Measurements from ENCODE around the gene CACNA1H.
"Not testable (repeated sequence)": the region's sequence is repeated elsewhere in the genome, so short reads cannot be mapped to it uniquely, and the experiment has no call there.

The CACNA1H gene

DNA sequence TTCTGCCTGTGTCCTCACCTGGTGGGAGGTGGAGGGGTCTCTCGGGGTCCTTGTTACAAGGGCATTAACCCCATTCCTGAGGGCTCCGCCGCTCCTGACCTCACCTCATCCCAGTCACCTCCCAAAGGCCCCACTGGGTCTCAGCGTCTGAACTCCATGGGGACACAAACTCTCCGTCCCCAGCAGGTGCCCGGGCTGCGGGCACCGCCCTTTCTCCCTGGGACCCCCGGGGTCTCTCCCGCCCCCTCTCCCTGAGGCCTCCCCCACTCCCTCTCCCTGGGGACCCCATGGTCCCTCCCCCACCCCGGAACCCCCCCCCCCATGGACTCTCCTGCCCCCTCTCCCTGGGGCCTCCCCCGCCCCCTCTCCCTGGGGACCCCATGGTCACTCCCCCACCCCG is 24.8 kb downstream of the CACNA1H start:
- Histone ChIP-seq H3K36me3 (ENCODE audit: control insufficient read depth, insufficient read depth, low read length) (no peaks in the 10 kb centered on the region), H3K27me3 (ENCODE audit: control insufficient read depth, insufficient read depth, low read length) (peaks cover 3% of the 10 kb centered on the region; the same call in 1 of the 2 replicates), H3K4me1 (ENCODE audit: control insufficient read depth, insufficient read depth, low read length) (peaks cover 5% of the 10 kb centered on the region; the same call in 1 of the 2 replicates)

GRCh38 chr16:1178295-1178910 is 25.5 kb downstream of the CACNA1H start:
- H3K4me1 ChIP-seq (ENCODE audit: control insufficient read depth, insufficient read depth, low read length), result peaks cover 5% of the 10 kb centered on the region; the same call in 1 of the 2 replicates
- H3K9me3 ChIP-seq (ENCODE audit: control insufficient read depth, insufficient read depth, low read depth, low read length), result no peaks in the 10 kb centered on the region
- peaks cover 6% of the 10 kb centered on the region; the same call in 1 of the 2 replicates for H3K27me3 ChIP-seq (ENCODE audit: control insufficient read depth, insufficient read depth, low read length)
- H3K27ac ChIP-seq (ENCODE audit: low read depth, low read length), result no peak overlapping the region
- no peak overlapping the region for H3K4me3 ChIP-seq (ENCODE audit: low read depth, low read length)
- H3K9ac ChIP-seq (ENCODE audit: low read length), result no peak overlapping the region
- no peaks in the 10 kb centered on the region for H3K36me3 ChIP-seq (ENCODE audit: control insufficient read depth, insufficient read depth, low read length)

More for the DNA sequence above, 24.8 kb downstream of the CACNA1H start:
- H3K9ac ChIP-seq (ENCODE audit: low read length), result no peak overlapping the region
- no peak overlapping the region for H3K27ac ChIP-seq (ENCODE audit: low read depth, low read length)
- no peaks in the 10 kb centered on the region for H3K9me3 ChIP-seq (ENCODE audit: control insufficient read depth, insufficient read depth, low read depth, low read length)
- no peak overlapping the region for H3K4me3 ChIP-seq (ENCODE audit: low read depth, low read length)

DNA sequence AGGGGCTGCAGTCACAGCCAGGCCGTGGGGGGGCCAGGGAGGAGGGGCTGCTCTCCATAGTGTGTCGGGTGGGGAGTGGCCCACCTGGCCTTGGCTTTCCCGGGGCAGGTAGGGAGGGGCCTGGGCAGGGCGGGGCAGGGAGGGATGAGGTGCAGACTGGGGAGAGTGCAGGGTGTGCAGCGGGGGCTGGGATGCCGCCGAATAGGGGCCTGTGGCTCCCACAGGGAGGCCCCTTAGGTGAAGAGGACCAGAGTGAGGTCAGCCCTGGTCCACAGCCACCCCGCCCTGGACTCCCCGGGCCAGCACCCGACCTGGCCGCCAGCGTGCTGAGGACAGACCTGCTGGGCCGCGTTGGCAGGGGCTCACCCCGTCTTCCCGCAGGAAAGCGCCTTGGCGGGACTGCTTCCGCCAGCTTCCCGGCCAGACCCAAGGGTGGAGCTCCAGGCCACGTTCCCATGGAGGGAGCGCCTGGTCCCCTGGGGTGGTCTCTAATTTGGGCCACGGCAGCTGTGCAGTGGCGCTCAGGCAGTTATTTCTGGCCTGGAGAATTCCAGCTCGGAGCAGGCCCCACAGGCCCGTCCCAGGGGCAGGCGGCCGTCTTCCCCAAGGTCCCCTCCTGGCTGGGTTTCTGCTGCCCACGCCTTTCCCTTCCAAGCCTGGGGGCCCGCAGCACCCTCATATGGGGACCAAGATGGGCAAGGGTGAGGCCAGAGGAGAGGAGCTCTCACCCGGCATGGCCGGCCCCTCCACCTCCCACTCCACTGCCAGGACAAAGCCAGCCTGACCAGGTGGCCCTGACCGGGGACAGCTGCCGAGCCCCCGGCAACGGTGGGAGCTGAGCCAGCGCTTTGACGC is 27.9 kb downstream of the CACNA1H start:
- H3K27ac ChIP-seq (ENCODE audit: low read depth, low read length), result no peak overlapping the region
- H3K36me3 ChIP-seq (ENCODE audit: control insufficient read depth, insufficient read depth, low read length), result no peaks in the 10 kb centered on the region
- H3K4me3 ChIP-seq (ENCODE audit: low read depth, low read length), result no peak overlapping the region
- no peak overlapping the region for H3K9ac ChIP-seq (ENCODE audit: low read length)
- peaks cover 9% of the 10 kb centered on the region; the same call in 1 of the 2 replicates for H3K27me3 ChIP-seq (ENCODE audit: control insufficient read depth, insufficient read depth, low read length)
- peaks cover 5% of the 10 kb centered on the region; the same call in 1 of the 2 replicates for H3K4me1 ChIP-seq (ENCODE audit: control insufficient read depth, insufficient read depth, low read length)
- no peaks in the 10 kb centered on the region for H3K9me3 ChIP-seq (ENCODE audit: control insufficient read depth, insufficient read depth, low read depth, low read length)

GRCh38 chr16:1181404-1182315 is 28.8 kb downstream of the CACNA1H start:
- Histone ChIP-seq H3K4me1 (ENCODE audit: control insufficient read depth, insufficient read depth, low read length) (peaks cover 5% of the 10 kb centered on the region; the same call in 1 of the 2 replicates), H3K9ac (ENCODE audit: low read length) (no peak overlapping the region), H3K27ac (ENCODE audit: low read depth, low read length) (no peak overlapping the region), H3K4me3 (ENCODE audit: low read depth, low read length) (no peak overlapping the region), H3K36me3 (ENCODE audit: control insufficient read depth, insufficient read depth, low read length) (peaks cover 5% of the 10 kb centered on the region; the same call in 1 of the 2 replicates), H3K9me3 (ENCODE audit: control insufficient read depth, insufficient read depth, low read depth, low read length) (no peaks in the 10 kb centered on the region), H3K27me3 (ENCODE audit: control insufficient read depth, insufficient read depth, low read length) (peaks cover 9% of the 10 kb centered on the region; the same call in 1 of the 2 replicates)

DNA sequence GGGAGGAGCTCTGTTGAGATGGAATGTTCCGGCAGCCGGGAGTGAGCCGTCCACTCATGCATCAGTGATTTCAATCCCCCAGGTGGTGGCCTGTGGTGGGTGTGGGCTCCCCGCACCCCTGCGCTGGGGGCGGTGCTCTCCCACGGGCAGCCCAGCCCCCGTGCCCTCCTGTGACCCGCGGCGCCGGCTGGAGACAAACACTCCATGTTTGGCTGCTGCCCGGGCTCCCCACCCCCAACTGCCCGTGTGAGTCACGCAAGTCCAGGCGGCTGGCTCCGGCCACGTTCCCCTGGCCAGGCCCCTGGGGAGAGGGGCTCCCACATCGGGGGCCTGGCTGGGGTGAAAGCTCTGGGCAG is 29.4 kb downstream of the CACNA1H start:
- Histone ChIP-seq H3K9ac (ENCODE audit: low read length) (no peak overlapping the region), H3K27me3 (ENCODE audit: control insufficient read depth, insufficient read depth, low read length) (peaks cover 9% of the 10 kb centered on the region; the same call in 1 of the 2 replicates), H3K4me1 (ENCODE audit: control insufficient read depth, insufficient read depth, low read length) (peaks cover 5% of the 10 kb centered on the region; the same call in 1 of the 2 replicates), H3K4me3 (ENCODE audit: low read depth, low read length) (no peak overlapping the region), H3K36me3 (ENCODE audit: control insufficient read depth, insufficient read depth, low read length) (peaks cover 5% of the 10 kb centered on the region; the same call in 1 of the 2 replicates), H3K27ac (ENCODE audit: low read depth, low read length) (no peak overlapping the region), H3K9me3 (ENCODE audit: control insufficient read depth, insufficient read depth, low read depth, low read length) (no peaks in the 10 kb centered on the region)

DNA sequence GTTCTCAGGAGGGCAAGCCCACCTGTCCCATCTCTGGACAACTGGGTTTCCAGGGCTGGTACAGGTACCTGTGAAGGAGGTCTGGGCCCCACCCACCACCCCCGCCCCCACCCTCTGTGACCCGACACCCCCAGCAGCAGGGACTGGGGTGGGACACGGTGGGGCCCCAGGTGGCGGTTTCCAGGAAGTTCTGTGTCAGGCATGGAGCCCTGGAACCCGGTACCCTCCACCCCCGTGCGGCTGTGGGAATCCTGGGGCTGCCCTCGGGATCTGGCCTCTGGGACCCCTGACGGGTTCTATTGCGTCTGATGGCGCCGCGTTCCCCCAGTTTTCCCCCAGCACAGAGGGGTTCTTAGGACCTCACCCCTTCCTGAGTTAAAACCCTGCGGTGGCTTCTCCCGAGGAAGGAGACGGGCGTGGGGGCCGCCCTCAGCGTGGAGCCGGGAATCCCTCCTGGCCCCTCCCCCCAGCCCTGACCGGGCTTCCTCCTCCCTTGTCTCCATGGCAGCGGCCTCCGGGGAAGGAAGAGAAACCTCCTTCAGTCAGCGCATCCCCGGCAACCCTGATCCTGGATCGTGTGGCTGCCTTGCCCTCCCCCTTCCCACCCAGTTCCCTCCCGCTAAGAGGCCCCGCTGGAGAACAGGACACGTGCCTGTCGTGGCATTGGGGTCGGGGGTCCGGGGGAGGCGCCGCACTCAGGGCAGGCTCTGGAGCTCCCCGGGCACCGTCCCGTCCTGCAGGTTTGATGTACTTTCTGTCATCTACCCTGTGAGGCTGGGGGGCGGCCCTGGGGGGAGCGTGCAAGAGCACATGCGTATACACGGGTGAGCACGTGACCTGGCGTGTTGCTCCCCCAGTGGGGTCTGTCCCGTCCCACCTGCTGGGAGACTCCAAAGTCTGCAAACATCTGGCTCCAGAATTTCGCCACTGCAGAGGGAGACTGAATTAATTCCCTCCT is 30.3 kb downstream of the CACNA1H start:
- peaks cover 9% of the 10 kb centered on the region; the same call in 1 of the 2 replicates for H3K27me3 ChIP-seq (ENCODE audit: control insufficient read depth, insufficient read depth, low read length)
- H3K27ac ChIP-seq (ENCODE audit: low read depth, low read length), result no peak overlapping the region
- H3K36me3 ChIP-seq (ENCODE audit: control insufficient read depth, insufficient read depth, low read length), result peaks cover 5% of the 10 kb centered on the region; the same call in 1 of the 2 replicates
- H3K4me1 ChIP-seq (ENCODE audit: control insufficient read depth, insufficient read depth, low read length), result peaks cover 5% of the 10 kb centered on the region; the same call in 1 of the 2 replicates
- H3K4me3 ChIP-seq (ENCODE audit: low read depth, low read length), result no peak overlapping the region; the same call in 1 of the 2 replicates
- no peaks in the 10 kb centered on the region for H3K9me3 ChIP-seq (ENCODE audit: control insufficient read depth, insufficient read depth, low read depth, low read length)
- H3K9ac ChIP-seq (ENCODE audit: low read length), result no peak overlapping the region

DNA sequence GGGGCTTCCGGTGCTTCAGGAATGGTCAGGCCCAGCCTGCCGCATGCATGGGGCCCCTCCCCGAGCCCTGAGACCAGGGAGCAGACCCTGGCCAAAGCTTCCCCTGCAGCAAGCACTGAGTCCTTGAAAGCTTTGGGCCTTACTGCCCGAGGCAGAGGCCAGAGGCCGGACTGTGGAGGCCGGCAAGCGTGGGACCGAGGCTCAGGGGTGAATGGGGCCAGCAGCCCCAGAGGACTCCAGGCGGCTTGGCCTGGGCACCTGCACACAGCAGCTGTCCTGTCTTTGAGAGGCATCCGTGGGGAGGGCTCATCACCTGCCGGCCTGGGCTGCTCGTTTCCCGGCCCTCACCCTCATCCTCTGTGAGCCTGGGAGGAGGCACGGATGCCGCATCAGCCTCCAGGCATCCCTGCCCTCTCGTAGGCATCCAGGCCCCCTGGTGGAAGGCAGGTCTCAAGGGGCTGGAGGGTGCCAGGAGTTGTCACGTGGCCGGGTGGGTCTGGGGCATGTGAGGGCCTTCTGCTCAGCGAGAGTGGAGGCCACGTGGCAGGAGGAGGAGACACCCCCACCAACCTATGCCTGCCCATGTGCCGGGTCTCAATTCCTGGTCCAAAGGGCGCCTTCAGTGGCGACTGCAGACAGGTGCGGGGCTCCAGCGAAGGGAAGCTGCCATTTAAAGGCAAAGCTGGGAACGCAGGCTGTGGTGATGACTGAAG is 31.4 kb downstream of the CACNA1H start:
- Histone ChIP-seq H3K4me3 (ENCODE audit: low read depth, low read length) (no peak overlapping the region), H3K27ac (ENCODE audit: low read depth, low read length) (no peak overlapping the region), H3K9ac (ENCODE audit: low read length) (no peak overlapping the region), H3K27me3 (ENCODE audit: control insufficient read depth, insufficient read depth, low read length) (peaks cover 9% of the 10 kb centered on the region; the same call in 1 of the 2 replicates), H3K9me3 (ENCODE audit: control insufficient read depth, insufficient read depth, low read depth, low read length) (no peaks in the 10 kb centered on the region), H3K4me1 (ENCODE audit: control insufficient read depth, insufficient read depth, low read length) (peaks cover 5% of the 10 kb centered on the region; the same call in 1 of the 2 replicates), H3K36me3 (ENCODE audit: control insufficient read depth, insufficient read depth, low read length) (peaks cover 5% of the 10 kb centered on the region; the same call in 1 of the 2 replicates)

DNA sequence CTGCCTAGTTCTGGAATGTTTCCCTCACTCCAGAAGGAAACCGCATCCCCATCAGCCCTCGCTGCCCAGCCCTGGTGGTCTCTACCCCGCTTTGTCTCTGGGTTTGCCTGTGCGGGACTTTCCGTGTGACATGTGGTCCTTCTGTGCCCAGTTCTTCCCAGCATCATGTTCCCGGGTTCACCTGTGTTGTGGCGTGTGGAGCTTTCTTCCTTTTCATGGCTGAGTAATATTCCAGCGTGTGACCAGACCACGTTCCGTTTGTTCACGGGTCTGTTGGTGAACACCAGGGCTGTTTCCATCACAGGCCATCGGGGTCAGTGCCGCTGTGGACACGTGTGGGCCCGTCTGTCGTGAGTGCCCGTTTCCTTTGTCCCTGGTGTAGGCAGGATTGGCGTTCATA is 32.1 kb downstream of the CACNA1H start:
- Histone ChIP-seq H3K4me1 (ENCODE audit: control insufficient read depth, insufficient read depth, low read length) (peaks cover 5% of the 10 kb centered on the region; the same call in 1 of the 2 replicates), H3K36me3 (ENCODE audit: control insufficient read depth, insufficient read depth, low read length) (peaks cover 5% of the 10 kb centered on the region; the same call in 1 of the 2 replicates), H3K9me3 (ENCODE audit: control insufficient read depth, insufficient read depth, low read depth, low read length) (no peaks in the 10 kb centered on the region), H3K9ac (ENCODE audit: low read length) (no peak overlapping the region), H3K4me3 (ENCODE audit: low read depth, low read length) (no peak overlapping the region), H3K27me3 (ENCODE audit: control insufficient read depth, insufficient read depth, low read length) (peaks cover 9% of the 10 kb centered on the region; the same call in 1 of the 2 replicates), H3K27ac (ENCODE audit: low read depth, low read length) (no peak overlapping the region)

DNA sequence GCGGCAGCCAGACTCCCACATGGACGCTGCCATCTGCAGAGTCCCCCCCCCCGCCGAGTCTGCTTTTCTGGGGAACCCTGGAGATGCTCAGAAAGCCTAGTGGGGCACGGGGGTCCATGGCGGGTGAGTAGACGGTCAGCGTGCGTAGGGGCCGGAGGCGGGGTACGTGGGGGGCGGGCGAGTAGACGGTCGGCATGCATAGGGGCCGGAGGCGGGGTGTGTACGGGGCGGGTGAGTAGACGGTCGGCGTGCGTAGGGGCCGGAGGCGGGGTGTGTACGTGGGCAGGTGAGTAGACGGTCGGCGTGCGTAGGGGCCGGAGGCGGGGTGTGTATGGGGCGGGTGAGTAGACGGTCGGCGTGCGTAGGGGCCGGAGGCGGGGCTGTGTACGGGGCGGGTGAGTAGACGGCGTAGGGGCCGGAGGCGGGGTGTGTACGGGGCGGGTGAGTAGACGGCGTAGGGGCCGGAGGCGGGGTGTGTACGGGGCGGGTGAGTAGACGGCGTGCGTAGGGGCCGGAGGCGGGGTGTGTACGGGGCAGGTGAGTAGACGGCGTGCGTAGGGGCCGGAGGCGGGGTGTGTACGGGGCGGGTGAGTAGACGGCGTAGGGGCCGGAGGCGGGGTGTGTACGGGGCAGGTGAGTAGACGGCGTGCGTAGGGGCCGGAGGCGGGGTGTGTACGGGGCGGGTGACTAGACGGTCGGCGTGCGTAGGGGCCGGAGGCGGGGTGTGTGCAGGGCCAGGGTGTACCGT is 32.7 kb downstream of the CACNA1H start:
- H3K4me1 ChIP-seq (ENCODE audit: control insufficient read depth, insufficient read depth, low read length); H3K9me3 ChIP-seq (ENCODE audit: control insufficient read depth, insufficient read depth, low read depth, low read length); H3K27ac ChIP-seq (ENCODE audit: low read depth, low read length); H3K36me3 ChIP-seq (ENCODE audit: control insufficient read depth, insufficient read depth, low read length); H3K9ac ChIP-seq (ENCODE audit: low read length); H3K4me3 ChIP-seq (ENCODE audit: low read depth, low read length); H3K27me3 ChIP-seq (ENCODE audit: control insufficient read depth, insufficient read depth, low read length): not testable (repeated sequence)
